Mononuclear cell (primary cell): Measurements from ENCODE around the gene STAC2. TPM values are rescaled to one million over a fixed set of nuclear protein-coding genes. Genes with fewer than 3 reads are reported as not detected.

Experiments
- H3K27me3 ChIP-seq: 2 replicates; pipeline ENCODE4 v1.6.0; 2011; ENCODE audit warnings: low read length, control low read depth; ENCODE audit not compliant: insufficient read depth
- H3K4me1 ChIP-seq: 2 replicates; pipeline ENCODE4 v1.5.1; 2011; ENCODE audit warnings: mild to moderate bottlenecking, low read length, control low read depth; ENCODE audit not compliant: insufficient read depth
- H3K4me3 ChIP-seq: 2 replicates; pipeline ENCODE4 v1.5.1; 2011; ENCODE audit warnings: mild to moderate bottlenecking, low read length, moderate library complexity
- H3K9me3 ChIP-seq: 2 replicates; pipeline ENCODE4 v1.5.1; 2011; ENCODE audit warnings: low read depth, mild to moderate bottlenecking, control low read depth, low read length
- total RNA-seq: library from RNA; depleted of rRNA; stranded (reverse); fragments of >200 nt; gene quantifications from one replicate; pipeline ENCODE4 v1.2.3, GENCODE V29; 2012

Gene STAC2
- total RNA-seq, 1 donor: not detected

DNA sequence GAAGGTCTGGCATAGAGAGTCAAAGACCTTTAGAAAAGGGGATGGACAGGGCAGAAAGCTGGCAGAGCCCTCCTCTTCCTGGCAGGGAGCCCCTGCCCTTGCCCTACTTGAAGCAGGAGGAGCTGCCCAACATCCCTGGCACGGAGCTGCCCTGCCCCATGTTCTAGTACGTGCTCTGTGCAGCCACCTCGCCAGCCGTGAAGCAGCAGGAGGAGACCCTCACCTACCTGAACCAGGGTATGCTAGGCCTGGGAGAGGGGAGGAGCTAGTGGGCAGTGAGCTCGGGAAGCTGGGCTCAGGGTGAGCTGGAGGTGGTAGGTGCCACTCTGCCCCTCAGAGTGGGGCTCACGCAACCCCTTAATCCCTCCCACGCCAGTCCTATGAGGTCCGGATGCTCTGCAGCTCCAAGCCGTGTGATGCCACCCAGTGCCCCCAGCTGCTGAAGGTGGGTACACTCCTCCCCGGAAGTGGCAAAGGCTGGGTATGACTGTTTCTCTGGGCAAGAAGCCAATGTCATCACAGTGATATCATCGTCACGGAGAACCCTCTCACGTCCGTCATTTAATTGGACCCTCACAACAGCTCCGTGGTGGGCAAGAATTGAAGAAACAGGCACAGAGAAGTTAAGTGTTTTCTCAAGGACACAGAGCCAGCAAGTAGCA is 12.7 kb upstream of the STAC2 start:
- peaks cover 30% of the 10 kb centered on the region for H3K4me1 ChIP-seq
- H3K27me3 ChIP-seq: no peaks in the 10 kb centered on the region
- H3K9me3 ChIP-seq: no peaks in the 10 kb centered on the region
- H3K4me3 ChIP-seq: no peak overlapping the region

DNA sequence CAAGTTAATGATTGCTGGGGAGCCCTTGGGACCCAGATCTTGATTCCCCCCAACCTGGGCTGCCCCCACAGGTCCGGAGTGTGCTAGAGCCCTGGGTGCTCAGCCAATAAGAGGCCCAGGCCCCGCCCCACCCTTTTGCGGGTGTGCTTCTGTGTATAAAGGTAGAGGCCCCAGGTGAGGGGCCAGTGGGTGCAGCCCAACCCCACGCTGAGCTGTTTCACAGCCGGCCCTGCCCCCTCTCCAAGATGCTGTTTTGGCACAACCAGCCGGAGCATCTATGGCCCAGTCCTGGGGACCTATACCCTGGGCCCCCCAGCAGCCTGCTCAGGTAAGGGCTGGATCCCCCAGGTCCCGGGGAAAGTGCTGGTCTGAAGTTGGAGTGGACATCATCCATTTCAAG is 11.8 kb upstream of the STAC2 start:
- Histone ChIP-seq H3K9me3 (no peaks in the 10 kb centered on the region), H3K4me1 (peaks cover 30% of the 10 kb centered on the region), H3K27me3 (no peaks in the 10 kb centered on the region), H3K4me3 (no peak overlapping the region)

DNA sequence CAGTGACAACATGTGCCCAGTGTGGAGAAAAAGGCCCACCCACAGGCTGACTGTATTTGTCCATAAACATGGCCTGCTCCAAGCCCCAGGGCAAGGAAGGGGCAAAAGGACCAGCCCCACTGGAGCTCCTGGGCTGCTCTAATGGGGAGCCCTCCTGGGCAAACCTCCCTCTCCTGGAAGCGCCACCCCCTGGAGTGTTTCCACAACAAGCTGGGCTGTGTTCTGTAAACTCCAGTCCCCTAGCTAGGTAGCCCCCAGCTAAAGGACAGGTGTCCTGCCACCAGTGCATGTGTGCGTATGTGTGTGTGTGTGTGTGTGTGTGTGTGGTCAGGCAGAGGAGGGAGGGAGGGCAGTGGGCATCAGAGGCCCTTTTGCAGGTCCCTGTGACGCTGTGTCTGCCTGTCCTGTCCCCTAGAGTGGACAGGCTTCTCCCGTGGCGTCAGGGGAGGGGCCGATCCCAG is 11.3 kb upstream of the STAC2 start:
- Histone ChIP-seq H3K9me3 (no peaks in the 10 kb centered on the region), H3K4me1 (peaks cover 32% of the 10 kb centered on the region), H3K4me3 (no peak overlapping the region), H3K27me3 (no peaks in the 10 kb centered on the region)

DNA sequence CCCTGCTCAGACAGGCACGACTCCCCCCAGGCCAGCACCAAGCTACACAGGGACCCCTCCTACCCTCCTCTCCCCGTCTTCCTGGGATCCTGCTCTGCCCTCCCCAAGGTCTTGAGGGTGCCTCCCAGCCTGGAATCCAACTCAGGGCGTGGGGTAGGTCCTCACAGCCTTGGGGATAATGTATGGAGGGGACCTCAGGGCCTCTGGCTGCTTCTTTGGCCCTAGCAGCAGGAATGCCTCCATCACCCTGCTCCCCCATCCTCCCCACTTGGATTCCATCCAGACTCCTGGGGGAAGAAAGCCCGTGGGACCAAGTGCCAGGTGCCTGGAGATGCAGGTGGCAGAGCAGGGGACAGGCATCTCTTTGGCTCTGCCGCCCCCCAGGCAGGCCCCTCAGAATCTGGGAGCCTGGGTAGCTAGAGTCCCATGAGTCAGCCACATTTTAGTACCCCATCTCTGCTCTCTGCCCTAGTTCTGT is 10.7 kb upstream of the STAC2 start:
- peaks cover 4% of the 10 kb centered on the region for H3K27me3 ChIP-seq
- H3K4me3 ChIP-seq: no peak overlapping the region
- H3K4me1 ChIP-seq: peaks cover 37% of the 10 kb centered on the region
- H3K9me3 ChIP-seq: no peaks in the 10 kb centered on the region

DNA sequence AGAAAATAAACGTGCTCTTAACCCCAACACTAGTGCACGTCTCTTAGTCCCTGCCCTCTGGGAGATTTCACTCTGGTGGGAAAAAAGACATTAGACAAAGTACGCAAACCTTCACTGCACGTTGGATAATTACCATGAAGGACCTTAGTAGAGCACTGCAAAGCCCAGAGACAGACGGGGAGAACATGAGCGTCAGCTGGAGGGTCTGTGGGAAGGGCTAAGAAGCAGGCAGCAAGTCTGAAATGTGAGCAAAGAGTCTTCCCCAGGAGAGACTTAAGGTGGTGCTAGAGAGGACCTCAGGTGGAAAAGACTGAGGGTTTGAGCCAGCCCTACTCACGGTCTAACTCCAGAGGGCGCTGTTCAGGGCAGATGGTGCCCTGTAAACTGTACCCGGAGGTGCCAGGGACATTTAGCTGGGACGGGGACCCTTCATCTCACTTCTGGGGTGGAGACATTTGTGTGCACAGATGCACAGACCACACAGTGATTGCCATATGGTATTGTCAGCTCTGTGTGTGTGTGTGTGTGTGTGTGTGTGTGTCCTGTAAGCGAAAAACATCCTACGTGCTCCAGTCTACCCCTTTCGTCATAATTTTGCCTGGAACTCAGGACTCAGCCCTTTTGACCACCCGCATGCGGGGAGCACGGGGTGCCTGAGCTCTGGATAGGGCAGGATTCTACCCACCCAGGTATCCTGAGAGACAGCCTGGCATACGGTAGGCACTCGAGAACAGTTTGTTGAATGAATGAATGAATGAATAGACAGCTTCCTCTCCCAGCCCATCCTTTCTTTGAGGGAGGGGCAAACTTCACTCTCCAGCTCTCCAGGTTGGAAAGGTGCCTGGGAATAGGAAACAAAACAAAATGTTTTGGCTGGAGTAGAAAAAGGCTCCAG is 10.1 kb upstream of the STAC2 start:
- Histone ChIP-seq H3K9me3 (no peaks in the 10 kb centered on the region), H3K4me1 (peaks cover 37% of the 10 kb centered on the region)

DNA sequence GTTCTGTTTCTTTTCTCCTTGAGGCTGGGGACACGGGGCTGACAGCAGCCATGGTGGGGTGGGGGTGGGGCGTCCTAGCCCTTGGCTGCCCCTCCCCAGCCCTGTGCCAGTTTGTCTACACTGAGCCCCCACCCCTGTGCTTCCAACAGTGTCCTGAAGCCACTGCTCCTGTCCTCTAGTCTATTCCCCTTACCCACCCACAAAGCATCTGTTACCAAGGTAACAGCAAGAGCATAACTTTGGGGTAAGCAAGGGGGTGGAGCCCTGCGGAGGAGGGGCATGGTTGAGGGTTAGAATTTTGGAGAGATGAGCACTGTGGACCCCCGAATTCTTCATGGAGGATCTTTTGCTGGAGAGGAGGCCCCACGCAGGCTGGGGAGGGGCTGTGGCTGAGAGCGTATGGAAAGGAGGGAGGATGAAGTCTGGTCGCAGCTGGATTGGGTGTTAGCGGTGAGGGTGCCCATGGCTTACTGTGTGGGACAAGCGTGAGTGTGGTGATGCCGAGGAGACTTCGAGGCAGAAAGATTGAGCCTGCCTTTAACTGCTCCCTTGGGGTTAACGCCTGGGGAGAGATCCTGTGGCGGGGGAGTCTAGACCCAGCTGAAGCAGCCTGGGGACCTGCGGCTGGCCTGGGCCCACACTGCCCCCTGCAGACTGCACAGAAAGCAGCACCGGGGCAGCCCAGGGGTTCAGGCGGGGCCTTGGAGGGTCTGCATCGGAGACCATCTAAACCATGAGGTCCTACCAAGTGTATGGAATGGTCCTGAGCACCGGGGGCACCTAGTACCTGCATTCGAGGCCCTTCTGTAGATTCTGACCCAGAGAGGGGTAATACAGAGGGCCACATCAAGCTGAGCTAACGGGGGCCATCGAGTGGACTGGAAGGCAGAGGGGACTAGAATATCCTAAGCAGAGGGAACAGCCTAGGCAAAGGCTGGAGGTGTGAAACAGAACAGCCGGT is 6.1 kb upstream of the STAC2 start:
- Histone ChIP-seq H3K4me3 (no peak overlapping the region), H3K4me1 (peaks cover 14% of the 10 kb centered on the region), H3K9me3 (no peaks in the 10 kb centered on the region), H3K27me3 (peaks cover 16% of the 10 kb centered on the region)

More for the DNA sequence above, 10.1 kb upstream of the STAC2 start:
- peaks cover 5% of the 10 kb centered on the region for H3K27me3 ChIP-seq
- H3K4me3 ChIP-seq: no peak overlapping the region

DNA sequence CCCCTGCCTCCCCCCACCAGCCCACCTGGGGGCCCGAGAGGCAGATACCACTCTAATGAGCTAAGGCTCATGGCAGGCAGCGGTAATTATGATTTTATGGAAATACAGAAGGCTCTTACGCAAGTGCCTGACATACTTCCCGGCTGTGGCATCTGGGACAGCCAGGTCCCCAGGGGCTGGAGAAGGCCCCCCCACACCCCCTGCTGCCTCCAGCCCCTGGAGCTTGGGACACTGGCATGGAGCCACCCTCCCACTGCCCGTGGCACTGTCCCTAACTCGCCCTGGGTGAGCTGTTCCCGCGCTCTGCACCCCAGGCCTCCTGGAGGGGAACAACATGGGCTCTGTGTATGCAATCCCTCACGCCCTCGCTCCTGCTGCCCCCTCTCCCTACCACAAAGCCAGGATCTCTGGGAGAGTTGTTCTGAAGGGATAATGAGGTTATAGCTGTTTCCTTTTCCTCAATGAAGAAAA is 5.4 kb upstream of the STAC2 start:
- Histone ChIP-seq H3K4me1 (peaks cover 17% of the 10 kb centered on the region), H3K9me3 (no peaks in the 10 kb centered on the region), H3K27me3 (peaks cover 24% of the 10 kb centered on the region)

DNA sequence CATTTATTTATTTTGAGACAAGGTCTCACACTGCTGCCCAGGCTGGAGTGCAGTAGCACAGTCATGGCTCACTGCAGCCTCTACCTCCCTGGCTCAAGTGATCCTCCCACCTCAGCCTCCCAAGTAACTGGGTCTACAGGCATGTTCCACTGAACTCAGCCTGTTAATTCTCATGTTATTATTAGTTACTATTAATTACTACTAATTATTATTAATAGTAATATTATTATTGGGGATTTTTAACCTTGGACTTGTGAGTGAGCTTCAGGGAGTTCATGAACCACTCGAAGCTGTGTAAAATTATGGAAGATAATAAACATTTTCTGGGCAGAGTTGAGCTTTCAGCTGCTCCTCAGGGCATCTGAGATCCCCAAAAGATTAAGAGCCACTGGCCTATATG is 4.6 kb upstream of the STAC2 start:
- H3K9me3 ChIP-seq: no peaks in the 10 kb centered on the region
- H3K27me3 ChIP-seq: peaks cover 28% of the 10 kb centered on the region
- no peak overlapping the region for H3K4me3 ChIP-seq
- H3K4me1 ChIP-seq: peaks cover 17% of the 10 kb centered on the region

More for the DNA sequence above, 5.4 kb upstream of the STAC2 start:
- H3K4me3 ChIP-seq: no peak overlapping the region

DNA sequence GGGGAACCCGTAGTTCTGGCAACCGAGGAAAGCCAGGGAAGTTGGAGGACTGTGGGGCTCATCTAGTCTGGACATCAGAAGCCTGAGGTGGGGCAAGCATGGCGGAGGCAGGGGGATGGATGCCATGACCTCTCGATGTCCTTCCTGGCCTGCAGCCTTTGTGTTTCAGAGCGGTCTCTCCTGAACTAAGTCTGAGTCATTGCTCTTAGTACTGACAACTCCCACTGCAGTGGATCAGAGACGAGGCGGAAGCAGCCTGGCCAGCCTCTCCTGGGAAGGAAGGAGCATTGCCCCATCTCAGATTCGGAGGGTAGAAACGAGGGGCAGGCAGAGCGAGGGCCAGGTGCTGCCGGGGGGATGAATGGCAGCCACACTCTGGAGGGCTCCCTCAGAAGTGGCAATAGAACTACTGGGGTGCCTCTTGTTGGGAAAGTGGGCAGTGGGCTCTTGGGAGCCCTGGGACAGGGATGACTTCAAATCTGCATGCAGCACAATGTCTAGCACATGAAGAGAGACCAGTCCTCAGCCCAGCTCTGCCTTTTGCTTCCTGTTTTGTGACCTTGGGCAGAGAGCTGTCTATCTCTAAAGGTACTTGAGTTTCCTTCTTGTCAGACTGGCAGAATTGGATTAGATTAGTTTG is 3.6 kb upstream of the STAC2 start:
- H3K4me3 ChIP-seq: no peak overlapping the region
- H3K4me1 ChIP-seq: peaks cover 25% of the 10 kb centered on the region
- peaks cover 36% of the 10 kb centered on the region for H3K27me3 ChIP-seq
- H3K9me3 ChIP-seq: no peaks in the 10 kb centered on the region

DNA sequence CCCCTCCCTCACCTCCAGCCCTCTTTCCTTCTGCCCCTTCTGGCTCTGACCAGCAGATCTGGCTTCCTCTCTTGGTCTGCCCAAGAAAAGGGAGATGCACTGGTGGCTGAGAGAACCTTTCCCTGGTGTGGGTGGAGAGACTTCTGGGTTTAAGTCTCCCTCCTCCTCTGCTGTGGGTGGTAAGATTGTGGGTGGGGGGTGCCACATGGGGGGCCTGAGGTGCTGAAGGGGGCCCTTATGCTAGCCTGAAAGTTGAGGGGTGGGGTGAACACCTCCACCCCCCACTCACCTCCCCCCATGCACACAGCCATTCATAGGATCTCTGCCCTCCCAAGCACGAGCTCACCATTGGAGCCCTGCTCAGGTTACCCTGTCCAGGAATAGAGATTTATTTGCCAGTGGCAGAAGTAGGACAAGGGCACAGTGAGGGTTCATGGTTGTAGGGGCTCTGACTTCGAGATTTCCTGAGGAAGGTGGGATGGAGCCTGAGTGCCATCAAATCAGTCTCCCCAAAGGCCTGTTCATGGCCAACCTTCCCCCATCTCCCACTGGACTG is 1.7 kb upstream of the STAC2 start:
- H3K4me3 ChIP-seq: no peak overlapping the region
- H3K9me3 ChIP-seq: no peaks in the 10 kb centered on the region
- peaks cover 25% of the 10 kb centered on the region for H3K4me1 ChIP-seq
- H3K27me3 ChIP-seq: peaks cover 47% of the 10 kb centered on the region

DNA sequence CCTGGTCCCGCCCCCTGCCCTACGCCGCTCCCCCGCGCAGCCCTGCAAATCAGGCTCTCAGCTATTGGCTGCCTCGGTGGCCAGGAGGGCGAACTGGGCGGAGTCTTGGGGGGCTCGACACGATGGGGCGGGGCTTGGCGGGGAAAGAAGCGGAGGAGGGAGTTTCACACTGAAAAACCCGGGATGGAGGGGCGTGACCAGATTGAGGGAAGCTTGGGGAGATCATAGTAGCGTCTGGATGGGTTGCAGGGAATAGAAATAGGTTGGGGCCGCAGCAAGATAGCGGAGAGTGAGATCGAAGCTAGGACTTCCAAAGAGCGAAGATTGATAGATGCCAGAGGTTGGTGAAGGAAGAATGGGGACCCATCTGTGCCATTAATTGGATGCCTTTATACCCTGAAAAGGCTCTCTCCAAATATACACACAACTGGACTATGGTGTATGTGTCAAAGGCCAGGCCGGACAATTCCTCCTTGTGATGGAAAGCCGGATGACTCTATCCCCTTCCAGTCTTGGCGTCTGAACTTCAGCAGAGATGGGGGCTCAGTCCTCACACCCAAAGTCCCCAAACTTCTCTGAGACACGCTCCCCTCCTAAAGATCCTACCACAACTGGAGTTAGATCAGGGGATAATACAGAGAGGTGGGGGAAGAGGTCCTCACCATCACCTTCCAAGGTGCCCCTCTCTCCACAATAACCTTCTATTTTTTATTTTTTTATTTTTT is 376 bp upstream of the STAC2 start:
- peaks cover 17% of the 10 kb centered on the region for H3K4me1 ChIP-seq
- no peaks in the 10 kb centered on the region for H3K9me3 ChIP-seq
- peaks cover 42% of the 10 kb centered on the region for H3K27me3 ChIP-seq
- no peak overlapping the region for H3K4me3 ChIP-seq

DNA sequence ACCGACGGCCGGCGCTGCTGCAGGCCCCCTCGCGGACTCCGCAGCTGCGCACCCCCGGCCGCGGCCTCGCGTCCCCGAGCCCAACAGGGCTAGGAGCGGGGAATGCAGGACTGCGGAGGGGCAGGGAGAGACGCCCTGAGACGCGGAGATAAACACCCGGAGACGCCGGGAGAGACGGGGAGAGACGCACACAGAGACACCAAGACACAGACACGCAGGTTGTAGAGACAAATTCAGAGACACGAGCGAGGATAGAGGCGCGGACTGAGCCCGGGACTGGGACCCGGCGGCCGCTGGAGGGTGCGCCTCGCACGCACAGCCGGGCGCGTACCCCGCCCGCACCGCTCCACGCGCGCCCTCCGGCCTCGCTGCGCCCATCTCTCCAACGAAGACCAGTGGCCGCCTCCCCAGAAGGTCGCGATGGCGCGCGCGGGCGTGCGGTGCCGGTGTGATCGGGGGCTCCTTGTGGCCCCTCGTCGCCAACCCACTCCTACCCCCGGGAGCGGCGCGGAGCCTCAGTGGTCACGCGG is 902 bp downstream of the STAC2 start:
- no peaks in the 10 kb centered on the region for H3K9me3 ChIP-seq
- H3K4me3 ChIP-seq: no peak overlapping the region
- H3K27me3 ChIP-seq: peaks cover 42% of the 10 kb centered on the region
- peaks cover 17% of the 10 kb centered on the region for H3K4me1 ChIP-seq
